ENCODE data around the gene RPL34. TPM values are rescaled to one million over a fixed set of nuclear protein-coding genes. Genes with fewer than 3 reads are reported as not detected.
"Not testable (repeated sequence)": the region's sequence is repeated elsewhere in the genome, so short reads cannot be mapped to it uniquely, and the experiment has no call there.

RPL34 gene
- total RNA-seq, 6 experiments from 2014 or later, result 357 to 441 (median 411) TPM

DNA sequence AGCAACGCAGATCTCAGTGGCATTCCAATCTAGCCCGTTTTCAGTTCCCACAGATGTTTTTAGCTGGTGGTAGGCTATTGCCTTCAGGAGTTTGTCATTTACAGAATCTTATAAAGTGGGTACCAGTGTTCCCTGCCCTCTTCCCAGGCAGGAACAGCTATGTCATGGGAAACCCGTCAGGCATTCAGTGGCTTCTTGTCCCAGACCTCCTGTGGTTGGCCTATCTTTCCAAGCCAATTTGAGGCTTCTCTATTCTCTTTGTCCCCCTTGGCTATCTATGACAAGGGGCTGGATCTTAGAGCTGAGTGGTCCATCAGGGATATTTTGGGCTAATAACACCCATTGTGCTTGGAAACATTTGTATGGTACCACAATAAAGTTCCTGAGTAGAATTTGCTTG, 33.6 kb upstream of the RPL34 start:
- no peak for DNase-seq

DNA sequence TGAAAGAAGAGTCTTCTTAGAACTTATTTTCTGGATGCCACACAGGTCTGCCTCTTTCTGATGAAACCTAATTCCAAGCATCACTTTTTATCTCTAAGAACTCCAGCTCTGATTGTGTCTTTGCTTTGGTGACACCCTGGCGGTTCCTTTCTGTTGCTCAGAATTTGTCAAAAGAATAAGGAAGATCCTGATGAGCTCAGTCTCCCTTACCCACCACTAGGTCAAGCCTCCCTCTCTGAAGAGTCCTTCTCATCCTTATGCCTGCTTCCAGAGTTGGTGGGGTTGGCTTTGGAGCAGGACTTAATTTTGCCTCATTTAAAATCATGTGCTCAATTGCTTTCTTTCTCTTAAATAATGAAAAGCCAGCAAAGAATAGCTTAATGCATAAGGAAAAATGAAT, 31.5 kb upstream of the RPL34 start:
- no peak for TF ChIP-seq POLR2A (IDR thresholded peaks at IDR 0.05)
- TF ChIP-seq, protein P1, sequence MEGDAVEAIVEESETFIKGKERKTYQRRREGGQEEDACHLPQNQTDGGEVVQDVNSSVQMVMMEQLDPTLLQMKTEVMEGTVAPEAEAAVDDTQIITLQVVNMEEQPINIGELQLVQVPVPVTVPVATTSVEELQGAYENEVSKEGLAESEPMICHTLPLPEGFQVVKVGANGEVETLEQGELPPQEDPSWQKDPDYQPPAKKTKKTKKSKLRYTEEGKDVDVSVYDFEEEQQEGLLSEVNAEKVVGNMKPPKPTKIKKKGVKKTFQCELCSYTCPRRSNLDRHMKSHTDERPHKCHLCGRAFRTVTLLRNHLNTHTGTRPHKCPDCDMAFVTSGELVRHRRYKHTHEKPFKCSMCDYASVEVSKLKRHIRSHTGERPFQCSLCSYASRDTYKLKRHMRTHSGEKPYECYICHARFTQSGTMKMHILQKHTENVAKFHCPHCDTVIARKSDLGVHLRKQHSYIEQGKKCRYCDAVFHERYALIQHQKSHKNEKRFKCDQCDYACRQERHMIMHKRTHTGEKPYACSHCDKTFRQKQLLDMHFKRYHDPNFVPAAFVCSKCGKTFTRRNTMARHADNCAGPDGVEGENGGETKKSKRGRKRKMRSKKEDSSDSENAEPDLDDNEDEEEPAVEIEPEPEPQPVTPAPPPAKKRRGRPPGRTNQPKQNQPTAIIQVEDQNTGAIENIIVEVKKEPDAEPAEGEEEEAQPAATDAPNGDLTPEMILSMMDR (IDR thresholded peaks at IDR 0.05), result no peak
- 89% methylated on average over 1 of the region's 1 CpG for WGBS (ENCODE audit: insufficient coverage, low coverage, low lambda C conversion rate, missing lambda C conversion rate)
- Histone ChIP-seq H3K9me3 (no peaks in the 10 kb centered on the region), H3K4me1 (no peaks in the 10 kb centered on the region), H3K36me3 (no peaks in the 10 kb centered on the region), H3K4me3 (no peak overlapping the region), H3K27ac (no peak overlapping the region), H3K27me3 (no peaks in the 10 kb centered on the region)
- DNase-seq (no peak), ATAC-seq (no peak)
- intact Hi-C loops (cut with DNase I), result no loop called here

More for the DNA sequence above, 33.6 kb upstream of the RPL34 start:
- no peaks in the 10 kb centered on the region for H3K9me3 ChIP-seq
- intact Hi-C loops (cut with DNase I), result no loop called here
- TF ChIP-seq, protein P1 (IDR thresholded peaks at IDR 0.05), result no peak
- no peak for TF ChIP-seq POLR2A (IDR thresholded peaks at IDR 0.05)
- no peak for ATAC-seq
- H3K4me3 ChIP-seq, result no peak overlapping the region
- no peak overlapping the region for H3K27ac ChIP-seq
- H3K4me1 ChIP-seq, result no peaks in the 10 kb centered on the region
- no peaks in the 10 kb centered on the region for H3K36me3 ChIP-seq
- 86% methylated on average over 1 of the region's 3 CpGs for WGBS (ENCODE audit: insufficient coverage, low coverage, low lambda C conversion rate, missing lambda C conversion rate)
- no peaks in the 10 kb centered on the region for H3K27me3 ChIP-seq

DNA sequence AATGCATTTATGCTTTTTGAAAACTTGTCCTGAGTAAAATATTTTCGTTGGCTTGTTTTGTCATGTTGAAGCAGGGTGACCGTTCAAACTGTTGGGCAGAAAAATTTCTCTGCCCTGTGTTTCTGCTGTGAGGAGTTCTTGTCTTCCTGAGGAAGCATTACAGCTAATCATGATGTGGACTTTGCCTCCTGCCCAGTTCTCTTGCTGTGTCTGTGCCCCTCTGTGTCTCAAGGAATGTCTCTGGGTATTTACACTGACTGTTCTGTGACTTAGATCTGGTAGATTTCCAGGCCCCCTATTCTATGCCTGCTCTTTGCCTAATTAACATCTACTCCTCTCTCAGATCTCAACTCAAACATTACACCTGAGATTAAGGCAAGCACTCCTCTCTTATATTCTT, 30.4 kb upstream of the RPL34 start:
- TF ChIP-seq, protein P1 (IDR thresholded peaks at IDR 0.05), result no peak
- TF ChIP-seq POLR2A (IDR thresholded peaks at IDR 0.05), result no peak
- ATAC-seq (no peak), DNase-seq (no peak)
- no peaks in the 10 kb centered on the region for H3K27me3 ChIP-seq
- H3K4me1 ChIP-seq, result no peaks in the 10 kb centered on the region
- no peak overlapping the region for H3K27ac ChIP-seq
- no peak overlapping the region for H3K4me3 ChIP-seq
- intact Hi-C loops (cut with DNase I), result no loop called here
- no peaks in the 10 kb centered on the region for H3K36me3 ChIP-seq
- WGBS (ENCODE audit: insufficient coverage, low coverage, low lambda C conversion rate, missing lambda C conversion rate), result 68% methylated on average over 2 of the region's 2 CpGs
- no peaks in the 10 kb centered on the region for H3K9me3 ChIP-seq

DNA sequence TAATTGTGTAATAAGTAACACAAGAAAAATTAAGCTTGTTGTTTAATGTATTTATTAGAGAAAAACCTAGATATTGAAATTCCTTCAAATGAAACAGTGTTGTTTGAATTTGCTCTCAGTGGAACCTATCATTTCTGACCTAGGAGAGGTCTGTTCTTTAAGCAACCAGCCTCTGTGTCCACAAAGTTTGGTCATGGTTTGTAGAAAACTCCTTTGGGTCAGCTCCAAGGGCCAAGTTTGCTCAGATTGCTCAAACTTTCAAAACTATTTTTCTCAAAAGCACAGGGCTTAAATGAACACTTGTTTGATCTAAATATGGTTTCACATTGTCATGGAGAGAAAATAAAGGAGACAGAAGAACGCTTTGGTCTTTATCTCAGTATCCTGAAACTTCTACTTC, 29.6 kb upstream of the RPL34 start:
- Histone ChIP-seq H3K4me3 (no peak overlapping the region), H3K27me3 (no peaks in the 10 kb centered on the region), H3K27ac (no peak overlapping the region), H3K9me3 (no peaks in the 10 kb centered on the region), H3K36me3 (no peaks in the 10 kb centered on the region), H3K4me1 (no peaks in the 10 kb centered on the region)
- ATAC-seq (peak; percentile 59 to 90 (median 80)), DNase-seq (no peak)
- TF ChIP-seq, protein P1 (IDR thresholded peaks at IDR 0.05), result no peak
- no peak for TF ChIP-seq POLR2A (IDR thresholded peaks at IDR 0.05)
- 55% methylated on average over 1 of the region's 1 CpG for WGBS (ENCODE audit: insufficient coverage, low coverage, low lambda C conversion rate, missing lambda C conversion rate)
- intact Hi-C loops (cut with DNase I), result no loop called here

DNA sequence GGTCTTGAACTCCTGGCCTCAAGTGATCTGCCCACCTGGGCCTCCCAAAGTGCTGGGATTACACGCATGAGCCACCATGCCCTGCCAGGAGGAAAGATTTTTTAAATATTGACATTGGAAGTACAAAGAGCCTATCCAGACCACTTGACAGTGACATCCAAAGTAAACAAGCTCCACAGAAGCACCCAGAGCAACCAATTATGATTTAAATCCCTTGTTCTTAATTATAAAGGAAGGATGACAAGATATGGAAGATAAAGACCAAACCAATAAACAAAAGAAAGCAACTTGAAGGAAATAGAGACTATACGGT, 27.7 kb upstream of the RPL34 start:
- H3K27ac ChIP-seq, result no peak overlapping the region
- DNase-seq (no peak), ATAC-seq (peak; percentile 39 to 87 (median 78))
- intact Hi-C loops (cut with DNase I), result no loop called here
- TF ChIP-seq, protein P1 (IDR thresholded peaks at IDR 0.05), result no peak
- TF ChIP-seq POLR2A (IDR thresholded peaks at IDR 0.05), result no peak
- 11% methylated on average over 2 of the region's 2 CpGs for WGBS (ENCODE audit: insufficient coverage, low coverage, low lambda C conversion rate, missing lambda C conversion rate)
- no peak overlapping the region for H3K4me3 ChIP-seq
- no peaks in the 10 kb centered on the region for H3K9me3 ChIP-seq
- no peaks in the 10 kb centered on the region for H3K36me3 ChIP-seq
- H3K27me3 ChIP-seq, result no peaks in the 10 kb centered on the region
- no peaks in the 10 kb centered on the region for H3K4me1 ChIP-seq

DNA sequence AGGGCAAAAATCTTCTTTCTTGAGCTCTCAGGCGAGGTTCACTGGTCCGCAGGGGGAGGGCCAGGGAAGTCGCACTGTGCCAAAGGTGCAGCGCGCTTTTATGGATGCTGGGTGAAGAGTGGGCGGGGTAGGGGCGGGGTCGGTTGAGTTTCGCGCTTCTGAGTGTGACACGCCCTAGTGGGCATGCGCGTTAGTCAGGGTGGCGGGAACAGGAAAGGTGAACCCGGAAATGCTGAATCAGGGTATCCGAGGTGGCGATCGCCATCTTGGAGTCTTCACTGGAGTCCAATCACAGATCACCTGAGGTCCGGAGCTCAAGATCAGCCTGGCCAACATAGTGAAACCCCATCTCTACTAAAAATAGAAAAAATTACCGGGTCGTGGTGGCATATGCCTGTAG, 26.1 kb upstream of the RPL34 start:
- H3K4me3 ChIP-seq; H3K27ac ChIP-seq; H3K4me1 ChIP-seq; intact Hi-C loops (cut with DNase I); DNase-seq; H3K9me3 ChIP-seq; H3K27me3 ChIP-seq; H3K36me3 ChIP-seq; ATAC-seq: not testable (repeated sequence)
- WGBS (ENCODE audit: insufficient coverage, low coverage, low lambda C conversion rate, missing lambda C conversion rate), result 94% methylated on average over 12 of the region's 21 CpGs
